ENCODE results near the gene C1RL. TPM values are rescaled to one million over a fixed set of nuclear protein-coding genes. Genes with fewer than 3 reads are reported as not detected.

Gene C1RL
- total and polyA plus RNA-seq, 8 donors: 18.6 to 121 (median 42.8) TPM

DNA sequence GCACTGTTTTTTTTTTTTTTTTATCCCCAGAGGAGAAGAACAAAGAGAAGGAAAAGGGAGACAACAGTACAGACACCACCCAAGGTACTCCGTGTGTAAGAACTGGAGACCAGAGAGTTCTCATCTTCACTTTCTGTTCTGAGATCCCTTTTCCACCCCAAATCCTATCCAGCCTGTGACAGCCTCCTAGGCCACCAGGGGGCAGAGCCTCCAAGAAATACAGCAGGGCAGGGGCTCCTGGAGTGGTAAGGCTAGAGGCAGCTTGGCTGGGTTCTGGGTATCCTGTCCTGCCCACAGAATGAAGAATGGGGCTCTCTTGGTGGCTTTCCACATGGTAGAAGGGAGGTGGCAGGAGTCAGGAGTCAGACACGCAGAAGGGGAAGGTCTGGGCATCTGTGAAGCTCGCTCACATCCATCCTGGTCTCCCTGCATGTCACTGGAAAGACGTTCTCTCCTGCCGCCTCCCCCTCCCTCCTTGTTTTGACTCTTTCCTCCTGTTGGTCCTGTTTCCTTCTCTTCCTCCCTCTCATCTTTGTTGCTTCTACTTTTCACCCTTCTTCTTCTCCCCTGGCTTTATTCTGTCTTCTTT, 33.1 kb upstream of the C1RL start:
- peak; percentile 41 to 64 for DNase-seq
- 68 to 83% (median 70%) methylated on average over 5 of the region's 5 CpGs for WGBS, 5 donors
- TF ChIP-seq, protein P1, sequence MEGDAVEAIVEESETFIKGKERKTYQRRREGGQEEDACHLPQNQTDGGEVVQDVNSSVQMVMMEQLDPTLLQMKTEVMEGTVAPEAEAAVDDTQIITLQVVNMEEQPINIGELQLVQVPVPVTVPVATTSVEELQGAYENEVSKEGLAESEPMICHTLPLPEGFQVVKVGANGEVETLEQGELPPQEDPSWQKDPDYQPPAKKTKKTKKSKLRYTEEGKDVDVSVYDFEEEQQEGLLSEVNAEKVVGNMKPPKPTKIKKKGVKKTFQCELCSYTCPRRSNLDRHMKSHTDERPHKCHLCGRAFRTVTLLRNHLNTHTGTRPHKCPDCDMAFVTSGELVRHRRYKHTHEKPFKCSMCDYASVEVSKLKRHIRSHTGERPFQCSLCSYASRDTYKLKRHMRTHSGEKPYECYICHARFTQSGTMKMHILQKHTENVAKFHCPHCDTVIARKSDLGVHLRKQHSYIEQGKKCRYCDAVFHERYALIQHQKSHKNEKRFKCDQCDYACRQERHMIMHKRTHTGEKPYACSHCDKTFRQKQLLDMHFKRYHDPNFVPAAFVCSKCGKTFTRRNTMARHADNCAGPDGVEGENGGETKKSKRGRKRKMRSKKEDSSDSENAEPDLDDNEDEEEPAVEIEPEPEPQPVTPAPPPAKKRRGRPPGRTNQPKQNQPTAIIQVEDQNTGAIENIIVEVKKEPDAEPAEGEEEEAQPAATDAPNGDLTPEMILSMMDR (IDR thresholded peaks at IDR 0.05): peak in 5 of 7 experiments; percentile 51 to 62 (median 54)
- no peak for TF ChIP-seq POLR2AphosphoS5 (IDR thresholded peaks at IDR 0.05)
- no peak for TF ChIP-seq EP300 (IDR thresholded peaks at IDR 0.05)

DNA sequence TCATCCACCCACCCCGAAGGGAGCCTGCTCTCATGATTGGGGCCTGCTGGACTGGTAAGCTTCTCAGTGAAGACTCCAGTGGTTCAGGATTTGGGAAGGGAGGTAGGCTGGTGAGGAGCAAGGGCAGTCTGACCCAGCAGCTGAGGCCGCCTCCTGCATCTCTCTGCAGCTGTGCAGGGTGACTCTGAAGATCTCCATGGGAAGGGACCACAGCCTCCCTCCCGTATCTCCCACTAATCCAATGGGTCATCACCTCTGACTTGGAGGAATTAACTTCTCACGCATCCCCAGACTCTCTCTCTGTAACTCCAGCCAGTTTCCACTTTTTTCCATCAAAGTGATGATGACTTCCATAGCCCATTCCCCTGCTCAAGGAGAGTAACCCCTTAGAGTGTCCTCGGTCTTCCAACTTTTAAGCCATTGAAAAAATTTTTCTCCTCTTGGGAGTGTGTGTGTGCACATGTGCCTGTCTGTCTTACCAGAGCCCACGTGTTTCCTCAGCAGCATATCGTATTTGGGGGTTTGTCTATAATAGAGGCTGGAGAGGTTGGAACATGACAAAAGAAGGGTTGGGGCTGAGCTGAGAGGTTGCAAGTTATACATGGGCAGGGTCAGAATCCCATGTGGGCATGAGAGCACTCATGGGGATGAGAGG, 32.5 kb upstream of the C1RL start:
- 85 to 89% (median 87%) methylated on average over 7 of the region's 7 CpGs for WGBS, 5 donors
- no peak for DNase-seq
- no peak overlapping the region for H3K27ac ChIP-seq
- H3K4me1 ChIP-seq: no peaks in the 10 kb centered on the region
- no peak overlapping the region for H3K4me3 ChIP-seq
- no peaks in the 10 kb centered on the region for H3K27me3 ChIP-seq
- intact Hi-C loops (cut with DNase I; ENCODE audit: low total_unique reads): no loop called here
- no peaks in the 10 kb centered on the region for H3K9me3 ChIP-seq
- peaks cover 7 to 78% (median 62%) of the 10 kb centered on the region in 4 donors for H3K36me3 ChIP-seq
- TF ChIP-seq, protein P1 (IDR thresholded peaks at IDR 0.05): no peak
- TF ChIP-seq POLR2A (IDR thresholded peaks at IDR 0.05): no peak
- TF ChIP-seq EP300 (IDR thresholded peaks at IDR 0.05): no peak
- no peak for TF ChIP-seq POLR2AphosphoS5 (IDR thresholded peaks at IDR 0.05)

More for the DNA sequence above, 33.1 kb upstream of the C1RL start:
- no peak overlapping the region for H3K4me3 ChIP-seq
- H3K27ac ChIP-seq: no peak overlapping the region
- peaks cover under 1 to 78% (median 62%) of the 10 kb centered on the region in 4 donors for H3K36me3 ChIP-seq
- no peaks in the 10 kb centered on the region for H3K9me3 ChIP-seq
- H3K4me1 ChIP-seq: no peaks in the 10 kb centered on the region
- H3K27me3 ChIP-seq: no peaks in the 10 kb centered on the region
- intact Hi-C loops (cut with DNase I; ENCODE audit: low total_unique reads): no loop called here

- intact Hi-C loops (cut with DNase I; ENCODE audit: low total_unique reads): no loop called here
- 78 to 100% (median 96%) methylated on average over 2 of the region's 2 CpGs for WGBS, 5 donors
These were observed 30.2 kb upstream of the C1RL start for GRCh38 chr12:7139200-7139599.

GRCh38 chr12:7137908-7138307, 28.9 kb upstream of the C1RL start:
- H3K9me3 ChIP-seq: no peaks in the 10 kb centered on the region
- H3K36me3 ChIP-seq: peaks cover 11 to 84% (median 75%) of the 10 kb centered on the region in 4 donors
- TF ChIP-seq, protein P1 (IDR thresholded peaks at IDR 0.05): no peak
- TF ChIP-seq EP300 (IDR thresholded peaks at IDR 0.05) (no peak), POLR2AphosphoS5 (IDR thresholded peaks at IDR 0.05) (no peak), POLR2A (IDR thresholded peaks at IDR 0.05) (no peak)
- no peaks in the 10 kb centered on the region for H3K4me1 ChIP-seq
- no peak overlapping the region for H3K4me3 ChIP-seq
- no peak overlapping the region for H3K27ac ChIP-seq
- WGBS, 5 donors: 66 to 88% (median 81%) methylated on average over 4 of the region's 4 CpGs
- H3K27me3 ChIP-seq: no peaks in the 10 kb centered on the region
- intact Hi-C loops (cut with DNase I; ENCODE audit: low total_unique reads): no loop called here
- DNase-seq: no peak

More at GRCh38 chr12:7139200-7139599, 30.2 kb upstream of the C1RL start:
- H3K27ac ChIP-seq: no peak overlapping the region
- H3K9me3 ChIP-seq: no peaks in the 10 kb centered on the region
- no peaks in the 10 kb centered on the region for H3K27me3 ChIP-seq
- H3K4me3 ChIP-seq: no peak overlapping the region
- no peaks in the 10 kb centered on the region for H3K4me1 ChIP-seq
- peaks cover 11 to 82% (median 74%) of the 10 kb centered on the region in 4 donors for H3K36me3 ChIP-seq
- TF ChIP-seq, protein P1 (IDR thresholded peaks at IDR 0.05): no peak
- TF ChIP-seq POLR2AphosphoS5 (IDR thresholded peaks at IDR 0.05) (no peak), POLR2A (IDR thresholded peaks at IDR 0.05) (no peak), EP300 (IDR thresholded peaks at IDR 0.05) (no peak)
- DNase-seq: no peak

All from stomach (tissue), 9 donors.